Esophagus muscularis mucosa (tissue), 3 donors: ENCODE results near the gene HES2.

Experiments
- CTCF ChIP-seq, 3 experiments: fragments of 200-600 bp in 2 of 3; fragments of 450-650 bp in 1 of 3; sonication (generic) in 2 of 3; IDR thresholded peaks; one replicate each; pipeline ENCODE4 v1.5.1; 2017 to 2019; ENCODE audit warnings: antibody characterized with exemption in 3 of 3, mild to moderate bottlenecking in 2 of 3, moderate library complexity in 1 of 3
- POLR2A ChIP-seq: fragments of 450-650 bp; IDR thresholded peaks from one replicate; pipeline ENCODE4 v1.6.1; 2017; ENCODE audit warnings: antibody characterized with exemption, moderate library complexity, mild to moderate bottlenecking, low read depth
- POLR2AphosphoS5 ChIP-seq, 2 donors: sonication (generic); formaldehyde crosslinking; IDR thresholded peaks; one replicate each; pipeline ENCODE4 v1.6.1; 2017; ENCODE audit warnings: antibody characterized with exemption in 2 of 2

- no peak for TF ChIP-seq CTCF (IDR thresholded peaks at IDR 0.05)
- TF ChIP-seq POLR2AphosphoS5 (IDR thresholded peaks at IDR 0.05): no peak
- no peak for TF ChIP-seq POLR2A
Observed at GRCh38 chr1:6435547-6435946, 15.8 kb upstream of the HES2 start.
